Spleen (tissue), 11 donors: ENCODE measurements around the gene TNFRSF12A. TPM values are rescaled to one million over a fixed set of nuclear protein-coding genes. Genes with fewer than 3 reads are reported as not detected.

Source experiments
- DNase-seq: peaks from one replicate; pipeline ENCODE4 v3.0.0-alpha.2; 2020
- H3K27ac ChIP-seq, 8 donors: fragments of 200-600 bp; sonication (generic) in 7 of 8; 1 replicate in 4 of 8; 2 replicates in 4 of 8; pipeline versions ENCODE4 v1.5.0 to v1.8.0; 2016 to 2021; ENCODE audit warnings: inconsistent platforms in 4 of 8, mild to moderate bottlenecking in 4 of 8, moderate library complexity in 1 of 8
- H3K27me3 ChIP-seq, 7 donors: fragments of 200-600 bp; sonication (generic) in 6 of 7; replicated peaks in 1 of 7; 1 replicate in 4 of 7; 2 replicates in 3 of 7; pipeline versions ENCODE4 v1.5.0 to v1.8.0; 2016 to 2021; ENCODE audit warnings: inconsistent platforms in 3 of 7, mild to moderate bottlenecking in 1 of 7
- H3K36me3 ChIP-seq, 6 donors: fragments of 200-600 bp; sonication (generic) in 5 of 6; 1 replicate in 4 of 6; 2 replicates in 2 of 6; pipeline versions ENCODE4 v1.5.0 to v1.8.0; 2016 to 2021; ENCODE audit warnings: inconsistent platforms in 2 of 6
- H3K4me1 ChIP-seq, 6 donors: fragments of 200-600 bp; sonication (generic) in 5 of 6; 1 replicate in 3 of 6; 2 replicates in 3 of 6; pipeline versions ENCODE4 v1.5.0 to v1.8.0; 2016 to 2021; ENCODE audit warnings: inconsistent platforms in 3 of 6
- H3K4me3 ChIP-seq, 8 donors: fragments of 200-600 bp; sonication (generic) in 7 of 8; 1 replicate in 4 of 8; 2 replicates in 4 of 8; pipeline versions ENCODE4 v1.5.0 to v1.8.0; 2016 to 2021; ENCODE audit warnings: inconsistent platforms in 4 of 8, mild to moderate bottlenecking in 4 of 8, moderate library complexity in 2 of 8
- H3K9me3 ChIP-seq, 8 donors: fragments of 200-600 bp; sonication (generic) in 7 of 8; 1 replicate in 4 of 8; 2 replicates in 4 of 8; pipeline versions ENCODE4 v1.5.0 to v1.8.0; 2016 to 2021; ENCODE audit warnings: inconsistent platforms in 4 of 8
- CTCF ChIP-seq, 11 experiments: fragments of 200-600 bp in 7 of 11; fragments of 450-650 bp in 4 of 11; sonication (generic) in 4 of 11; IDR thresholded peaks in 8 of 11; conservative IDR thresholded peaks in 3 of 11; 1 replicate in 7 of 11; 2 replicates in 4 of 11; pipeline versions ENCODE4 v1.4.0 to v1.8.0; 2016 to 2021; ENCODE audit warnings: antibody characterized with exemption in 11 of 11, inconsistent platforms in 4 of 11, mild to moderate bottlenecking in 1 of 11
- POLR2A ChIP-seq, 3 donors: fragments of 450-650 bp; IDR thresholded peaks; one replicate each; pipeline ENCODE4 v1.5.1; 2017; ENCODE audit warnings: antibody characterized with exemption in 3 of 3, mild to moderate bottlenecking in 1 of 3
- POLR2AphosphoS5 ChIP-seq, 3 donors: sonication (generic); formaldehyde crosslinking; IDR thresholded peaks; one replicate each; pipeline ENCODE4 v1.5.1; 2017; ENCODE audit warnings: antibody characterized with exemption in 3 of 3
- WGBS, 5 donors: extraction: QIAGEN DNeasy Blood & Tissue Kit in 3 of 5; methylation state at CpG; one replicate each; pipeline versions ENCODE4 v1.1.5 to v1.1.7; 2013 to 2018; 5-methylcytosine and 5-hydroxymethylcytosine counted together
- intact Hi-C: fragments of 100-400 bp; cut with DNase I; formaldehyde crosslinking; loops from one replicate; pipeline ENCODE4 v1.15.0; 2023; ENCODE audit warnings: low total_unique reads
- polyA plus RNA-seq, 3 donors: library from polyadenylated mRNA; stranded (reverse); fragments of 200-250 nt; gene quantifications; one replicate each; pipeline ENCODE4 v1.2.1, GENCODE V29; 2013
- total RNA-seq, 7 donors: library from RNA; depleted of rRNA in 3 of 7; stranded (reverse); fragments of >200 nt in 3 of 7; fragmentation: NEBNext Ultra II Directional in 4 of 7; extraction: Animal tissue kit (Norgen Biotek cat#: 25700) in 4 of 7; gene quantifications; one replicate each; pipeline versions ENCODE4 v1.1.0 to v1.2.1, GENCODE V29; 2016 to 2021
- donor health status: healthy with polysubstance abuse.
- donor health status: DM: no; HTN: no; CAD: no; lungs with moderate emphysema.
- donor health status: DM: no; HTN: no; CAD: no.
- donor health status: Bipolar disorder and iron deficiency.
- donor health status: healthy.
- donor health status: DM: no; HTN: no; CAD: no.
- donor health status: DM: yes; HTN: yes; CAD: no.

The TNFRSF12A gene
- total and polyA plus RNA-seq, 10 donors, result 2.0 to 26.1 (median 8.0) TPM

GRCh38 chr16:2981177-2981898 lies 38.8 kb upstream of the TNFRSF12A start:
- Histone ChIP-seq H3K36me3 (peaks cover 0 to 14% (median 0%) of the 10 kb centered on the region in 6 donors), H3K27me3 (peaks cover 0 to 22% (median 5%) of the 10 kb centered on the region in 7 donors), H3K4me1 (peaks cover 16 to 64% (median 38%) of the 10 kb centered on the region in 6 donors), H3K27ac (peak overlapping the region in 4 of 8 donors; percentile 89 to 94 (median 92)), H3K4me3 (peak overlapping the region in 5 of 8 donors; percentile 64 to 90 (median 73)), H3K9me3 (no peaks in the 10 kb centered on the region)
- intact Hi-C loops, result no loop called here
- WGBS, 5 donors, result 63 to 82% (median 63%) methylated on average over 33 of the region's 33 CpGs
- no peak for DNase-seq
- TF ChIP-seq CTCF (IDR thresholded peaks at IDR 0.05 in 8 of 11, conservative IDR thresholded peaks at IDR 0.05 in 3 of 11) (no peak), POLR2A (IDR thresholded peaks at IDR 0.05) (no peak), POLR2AphosphoS5 (IDR thresholded peaks at IDR 0.05) (no peak)

- no peak for DNase-seq
- peaks cover 0 to 9% (median 0%) of the 10 kb centered on the region in 6 donors for H3K36me3 ChIP-seq
- no peak overlapping the region for H3K4me3 ChIP-seq
- TF ChIP-seq POLR2AphosphoS5 (IDR thresholded peaks at IDR 0.05), result no peak
- no peak for TF ChIP-seq POLR2A (IDR thresholded peaks at IDR 0.05)
- TF ChIP-seq CTCF (IDR thresholded peaks at IDR 0.05 in 8 of 11, conservative IDR thresholded peaks at IDR 0.05 in 3 of 11), result no peak
- H3K9me3 ChIP-seq, result no peaks in the 10 kb centered on the region
- H3K27ac ChIP-seq, result peak overlapping the region in 1 of 8 donors; percentile 91
- H3K4me1 ChIP-seq, result peaks cover 16 to 65% (median 38%) of the 10 kb centered on the region in 6 donors
- 65 to 85% (median 75%) methylated on average over 4 of the region's 4 CpGs for WGBS, 5 donors
- intact Hi-C loops, result no loop called here
- peaks cover 0 to 26% (median 5%) of the 10 kb centered on the region in 7 donors for H3K27me3 ChIP-seq
Measured at GRCh38 chr16:2981899-2982250, 38.3 kb upstream of the TNFRSF12A start.

GRCh38 chr16:2982402-2982801 lies 37.8 kb upstream of the TNFRSF12A start:
- Histone ChIP-seq H3K27me3 (peaks cover 0 to 32% (median 5%) of the 10 kb centered on the region in 7 donors), H3K4me3 (no peak overlapping the region), H3K36me3 (peaks cover 0 to 4% (median 0%) of the 10 kb centered on the region in 6 donors), H3K27ac (no peak overlapping the region), H3K9me3 (no peaks in the 10 kb centered on the region), H3K4me1 (peaks cover 16 to 65% (median 38%) of the 10 kb centered on the region in 6 donors)
- no peak for DNase-seq
- WGBS, 5 donors, result 91 to 95% (median 92%) methylated on average over 5 of the region's 5 CpGs
- intact Hi-C loops, result no loop called here
- TF ChIP-seq POLR2A (IDR thresholded peaks at IDR 0.05) (no peak), CTCF (IDR thresholded peaks at IDR 0.05 in 8 of 11, conservative IDR thresholded peaks at IDR 0.05 in 3 of 11) (no peak), POLR2AphosphoS5 (IDR thresholded peaks at IDR 0.05) (no peak)

- DNase-seq, result peak; percentile 93
- Histone ChIP-seq H3K9me3 (no peaks in the 10 kb centered on the region), H3K36me3 (no peaks in the 10 kb centered on the region), H3K4me3 (peak overlapping the region in 5 of 8 donors; percentile 4 to 53 (median 13)), H3K27ac (no peak overlapping the region), H3K4me1 (peaks cover 16 to 65% (median 38%) of the 10 kb centered on the region in 6 donors), H3K27me3 (peaks cover 0 to 45% (median 8%) of the 10 kb centered on the region in 7 donors)
- WGBS, 5 donors, result 7 to 15% (median 9%) methylated on average over 18 to 42 of the region's 42 CpGs
- intact Hi-C loops, result no loop called here
- TF ChIP-seq CTCF (IDR thresholded peaks at IDR 0.05 in 8 of 11, conservative IDR thresholded peaks at IDR 0.05 in 3 of 11), result peak; percentile 67 to 99 (median 95)
- no peak for TF ChIP-seq POLR2A (IDR thresholded peaks at IDR 0.05)
- TF ChIP-seq POLR2AphosphoS5 (IDR thresholded peaks at IDR 0.05), result peak in 2 of 3 donors; percentile 36 to 55
Measured at GRCh38 chr16:2983706-2984136, 36.4 kb upstream of the TNFRSF12A start.
